ENCODE data around the gene BRINP3. TPM values are rescaled to one million over a fixed set of nuclear protein-coding genes. Genes with fewer than 3 reads are reported as not detected.

The BRINP3 gene
- polyA plus RNA-seq, 1 experiment: 0.14 TPM

GRCh38 chr1:190413142-190413541, 64.5 kb downstream of the BRINP3 start:
- H3K27me3 ChIP-seq (ENCODE audit: control insufficient read depth, insufficient read depth, low read length): no peaks in the 10 kb centered on the region
- no peaks in the 10 kb centered on the region for H3K9me3 ChIP-seq (ENCODE audit: control insufficient read depth, insufficient read depth, low read length)
- CTCF ChIA-PET: no interaction called here
- H3K27ac ChIP-seq (ENCODE audit: low read depth, low read length): no peak overlapping the region
- POLR2A ChIA-PET: no interaction called here
- no peak overlapping the region for H3K4me3 ChIP-seq (ENCODE audit: low read depth, low read length)
- no peak for DNase-seq (ENCODE audit: low read depth, low spot score)
- no peak for TF ChIP-seq CTCF (IDR thresholded peaks at IDR 0.05; ENCODE audit: low read depth, low read length)

- Histone ChIP-seq H3K27ac (ENCODE audit: low read depth, low read length) (no peak overlapping the region), H3K4me3 (ENCODE audit: low read depth, low read length) (no peak overlapping the region), H3K9me3 (ENCODE audit: control insufficient read depth, insufficient read depth, low read length) (no peaks in the 10 kb centered on the region), H3K27me3 (ENCODE audit: control insufficient read depth, insufficient read depth, low read length) (no peaks in the 10 kb centered on the region)
- TF ChIP-seq CTCF (IDR thresholded peaks at IDR 0.05; ENCODE audit: low read depth, low read length): no peak
- ChIA-PET CTCF (no interaction called here), POLR2A (no interaction called here)
- DNase-seq (ENCODE audit: low read depth, low spot score): no peak
Observed at GRCh38 chr1:190403402-190403801, 74.3 kb downstream of the BRINP3 start.

GRCh38 chr1:190399233-190399632, 78.4 kb downstream of the BRINP3 start:
- no peak overlapping the region for H3K27ac ChIP-seq (ENCODE audit: low read depth, low read length)
- H3K4me3 ChIP-seq (ENCODE audit: low read depth, low read length): no peak overlapping the region
- CTCF ChIA-PET: interaction anchor here (1.1 kb wide), 1 partner anchor 26 kb away, joined by 3 read pairs; no protein-coding TSS in a partner anchor
- POLR2A ChIA-PET: no interaction called here
- no peaks in the 10 kb centered on the region for H3K27me3 ChIP-seq (ENCODE audit: control insufficient read depth, insufficient read depth, low read length)
- DNase-seq (ENCODE audit: low read depth, low spot score): no peak
- no peak for TF ChIP-seq CTCF (IDR thresholded peaks at IDR 0.05; ENCODE audit: low read depth, low read length)
- H3K9me3 ChIP-seq (ENCODE audit: control insufficient read depth, insufficient read depth, low read length): no peaks in the 10 kb centered on the region

GRCh38 chr1:190391582-190391981, 86.1 kb downstream of the BRINP3 start:
- H3K9me3 ChIP-seq (ENCODE audit: control insufficient read depth, insufficient read depth, low read length): no peaks in the 10 kb centered on the region
- TF ChIP-seq CTCF (IDR thresholded peaks at IDR 0.05; ENCODE audit: low read depth, low read length): no peak
- no peak for DNase-seq (ENCODE audit: low read depth, low spot score)
- no peaks in the 10 kb centered on the region for H3K27me3 ChIP-seq (ENCODE audit: control insufficient read depth, insufficient read depth, low read length)
- H3K4me3 ChIP-seq (ENCODE audit: low read depth, low read length): no peak overlapping the region
- no peak overlapping the region for H3K27ac ChIP-seq (ENCODE audit: low read depth, low read length)
- ChIA-PET POLR2A (no interaction called here), CTCF (interaction anchor here (0.6 kb wide), 1 partner anchor 10 kb away, joined by 3 read pairs; no protein-coding TSS in a partner anchor)

GRCh38 chr1:190377991-190378390, 99.7 kb downstream of the BRINP3 start:
- TF ChIP-seq CTCF (IDR thresholded peaks at IDR 0.05; ENCODE audit: low read depth, low read length): no peak
- Histone ChIP-seq H3K27ac (ENCODE audit: low read depth, low read length) (no peak overlapping the region), H3K9me3 (ENCODE audit: control insufficient read depth, insufficient read depth, low read length) (no peaks in the 10 kb centered on the region), H3K4me3 (ENCODE audit: low read depth, low read length) (no peak overlapping the region), H3K27me3 (ENCODE audit: control insufficient read depth, insufficient read depth, low read length) (no peaks in the 10 kb centered on the region)
- CTCF ChIA-PET: no interaction called here
- no peak for DNase-seq (ENCODE audit: low read depth, low spot score)
- POLR2A ChIA-PET: no interaction called here

Measured in AG04450 (cell line).